Measurements from ENCODE around the gene FTL. TPM values are rescaled to one million over a fixed set of nuclear protein-coding genes. Genes with fewer than 3 reads are reported as not detected.
A peak's percentile ranks its signal among the peaks of the same experiment; 100 is the strongest.

FTL gene
- polyA plus RNA-seq, 2 donors: 645 to 931 TPM

DNA sequence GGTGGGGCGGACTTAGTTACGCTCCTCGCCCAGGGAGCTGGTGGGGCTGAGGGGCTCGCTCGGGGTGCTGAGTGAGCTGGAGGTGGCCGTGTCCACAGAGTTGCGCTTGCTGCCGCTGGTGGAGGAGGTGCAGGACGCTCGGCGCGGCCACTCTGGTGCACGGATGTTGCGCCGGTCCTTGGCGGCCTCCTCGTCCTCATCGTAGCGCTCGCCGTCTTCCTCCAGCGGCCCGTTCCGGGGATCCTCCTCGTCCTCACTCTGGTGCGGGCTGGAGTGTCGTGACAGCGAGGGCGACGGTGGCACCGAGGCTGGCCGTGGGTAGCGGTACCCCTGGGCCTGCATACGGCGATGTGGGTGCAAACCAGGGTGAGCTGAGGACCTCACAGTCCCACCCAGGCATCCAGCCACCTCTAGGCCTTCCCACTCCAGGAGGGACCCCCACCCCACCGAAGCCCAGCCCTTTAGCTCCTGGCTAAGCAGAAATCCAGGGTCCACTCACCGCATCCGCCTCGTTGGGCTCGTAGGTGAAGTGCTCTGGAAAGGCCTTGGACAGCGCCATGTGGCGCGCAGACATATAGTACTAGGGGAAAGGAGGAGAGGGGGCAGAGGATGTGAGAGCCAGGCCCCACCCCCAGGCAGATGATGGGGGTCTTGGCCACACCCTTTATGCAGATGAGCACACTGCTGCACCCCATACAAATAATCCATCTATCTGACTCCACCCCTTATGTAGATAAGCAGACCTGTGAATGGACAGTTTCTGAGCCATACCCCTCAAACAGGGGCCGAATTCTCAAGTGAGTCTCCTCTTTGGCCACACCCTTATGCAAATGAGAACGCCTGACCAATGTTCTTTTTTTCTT is 4.4 kb downstream of the FTL start:
- Histone ChIP-seq H3K4me1 (ENCODE audit: control insufficient read depth in 2 of 2, insufficient read depth in 2 of 2, low read length in 1 of 2) (peaks cover 0 to 9% of the 10 kb centered on the region in 2 donors), H3K27me3 (ENCODE audit: control insufficient read depth in 1 of 2, insufficient read depth in 2 of 2, low read length in 2 of 2) (no peaks in the 10 kb centered on the region), H3K4me3 (ENCODE audit: low read depth in 1 of 2, low read length in 2 of 2) (no peak overlapping the region), H3K9me3 (ENCODE audit: control insufficient read depth in 2 of 2, insufficient read depth in 1 of 2, low read depth in 1 of 2, low read length in 1 of 2) (peaks cover 0 to 1% of the 10 kb centered on the region in 2 donors), H3K27ac (ENCODE audit: low read depth in 2 of 2, low read length in 1 of 2) (no peak overlapping the region), H3K36me3 (ENCODE audit: control insufficient read depth in 2 of 2, insufficient read depth in 2 of 2, low read length in 1 of 2) (peaks cover 12 to 34% of the 10 kb centered on the region in 2 donors)
- WGBS, 2 donors: 93 to 95% methylated on average over 42 to 45 of the region's 45 CpGs

DNA sequence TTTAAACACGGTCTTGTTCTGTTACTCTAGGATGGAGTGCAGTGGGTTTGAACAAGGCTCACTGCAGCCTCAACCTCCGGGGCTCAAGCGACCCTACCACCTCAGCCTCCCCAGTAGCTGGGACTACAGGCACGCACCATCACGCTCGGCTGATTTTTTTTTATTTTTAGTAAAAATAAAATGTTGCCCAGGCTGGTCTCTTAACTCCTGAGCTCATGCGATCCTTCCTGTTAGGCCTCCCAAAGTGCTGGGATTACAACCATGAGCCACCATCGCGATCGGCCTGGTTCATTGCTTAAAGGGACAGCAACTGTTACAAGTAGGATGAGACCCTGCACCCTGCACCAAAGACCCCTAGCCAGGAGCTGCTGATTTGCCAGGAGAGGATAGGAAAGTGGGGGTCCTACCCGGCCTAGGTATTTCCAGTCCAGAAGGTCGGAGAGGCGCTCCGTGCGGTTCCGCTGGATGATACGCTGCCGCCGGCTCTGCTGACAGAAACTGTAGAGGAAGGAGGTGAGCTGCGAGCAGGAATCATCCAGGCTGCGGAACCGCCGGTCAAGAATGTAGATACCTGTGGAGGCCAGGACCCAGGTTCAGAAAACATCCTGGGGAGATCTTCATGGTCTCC is 5.1 kb downstream of the FTL start:
- peaks cover 0 to 6% of the 10 kb centered on the region in 2 donors for H3K4me1 ChIP-seq (ENCODE audit: control insufficient read depth in 2 of 2, insufficient read depth in 2 of 2, low read length in 1 of 2)
- H3K27ac ChIP-seq (ENCODE audit: low read depth in 2 of 2, low read length in 1 of 2): no peak overlapping the region
- H3K27me3 ChIP-seq (ENCODE audit: control insufficient read depth in 1 of 2, insufficient read depth in 2 of 2, low read length in 2 of 2): no peaks in the 10 kb centered on the region
- 89 to 91% methylated on average over 23 of the region's 23 CpGs for WGBS, 2 donors
- no peak overlapping the region for H3K4me3 ChIP-seq (ENCODE audit: low read depth in 1 of 2, low read length in 2 of 2)
- peaks cover 12 to 35% of the 10 kb centered on the region in 2 donors for H3K36me3 ChIP-seq (ENCODE audit: control insufficient read depth in 2 of 2, insufficient read depth in 2 of 2, low read length in 1 of 2)
- H3K9me3 ChIP-seq (ENCODE audit: control insufficient read depth in 2 of 2, insufficient read depth in 1 of 2, low read depth in 1 of 2, low read length in 1 of 2): peaks cover 0 to 1% of the 10 kb centered on the region in 2 donors

DNA sequence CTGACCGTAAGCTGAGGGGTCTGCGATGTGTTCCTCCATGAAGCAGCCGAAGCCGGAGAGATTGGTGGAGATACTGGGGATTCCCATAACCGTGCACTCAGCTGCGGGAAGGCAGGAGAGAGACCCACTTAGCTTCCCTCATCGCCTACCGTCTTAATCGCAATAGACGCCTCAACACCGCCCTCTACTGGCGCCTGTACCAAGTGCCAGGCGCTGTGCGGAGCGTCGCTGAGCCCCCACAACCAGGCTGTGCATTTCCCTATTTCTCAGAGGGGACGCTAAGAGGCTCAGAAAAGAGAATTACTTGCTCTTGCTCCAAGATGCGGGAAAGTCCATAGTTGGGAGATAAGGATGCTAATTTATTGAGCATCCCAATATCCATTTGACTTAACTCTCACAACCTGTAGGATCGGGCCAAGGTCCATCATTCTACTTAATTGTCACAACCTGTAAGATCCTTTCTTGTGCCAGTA is 5.8 kb downstream of the FTL start:
- 24 to 25% methylated on average over 19 of the region's 19 CpGs for WGBS, 2 donors
- peaks cover 12 to 35% of the 10 kb centered on the region in 2 donors for H3K36me3 ChIP-seq (ENCODE audit: control insufficient read depth in 2 of 2, insufficient read depth in 2 of 2, low read length in 1 of 2)
- peaks cover 0 to 5% of the 10 kb centered on the region in 2 donors for H3K4me1 ChIP-seq (ENCODE audit: control insufficient read depth in 2 of 2, insufficient read depth in 2 of 2, low read length in 1 of 2)

DNA sequence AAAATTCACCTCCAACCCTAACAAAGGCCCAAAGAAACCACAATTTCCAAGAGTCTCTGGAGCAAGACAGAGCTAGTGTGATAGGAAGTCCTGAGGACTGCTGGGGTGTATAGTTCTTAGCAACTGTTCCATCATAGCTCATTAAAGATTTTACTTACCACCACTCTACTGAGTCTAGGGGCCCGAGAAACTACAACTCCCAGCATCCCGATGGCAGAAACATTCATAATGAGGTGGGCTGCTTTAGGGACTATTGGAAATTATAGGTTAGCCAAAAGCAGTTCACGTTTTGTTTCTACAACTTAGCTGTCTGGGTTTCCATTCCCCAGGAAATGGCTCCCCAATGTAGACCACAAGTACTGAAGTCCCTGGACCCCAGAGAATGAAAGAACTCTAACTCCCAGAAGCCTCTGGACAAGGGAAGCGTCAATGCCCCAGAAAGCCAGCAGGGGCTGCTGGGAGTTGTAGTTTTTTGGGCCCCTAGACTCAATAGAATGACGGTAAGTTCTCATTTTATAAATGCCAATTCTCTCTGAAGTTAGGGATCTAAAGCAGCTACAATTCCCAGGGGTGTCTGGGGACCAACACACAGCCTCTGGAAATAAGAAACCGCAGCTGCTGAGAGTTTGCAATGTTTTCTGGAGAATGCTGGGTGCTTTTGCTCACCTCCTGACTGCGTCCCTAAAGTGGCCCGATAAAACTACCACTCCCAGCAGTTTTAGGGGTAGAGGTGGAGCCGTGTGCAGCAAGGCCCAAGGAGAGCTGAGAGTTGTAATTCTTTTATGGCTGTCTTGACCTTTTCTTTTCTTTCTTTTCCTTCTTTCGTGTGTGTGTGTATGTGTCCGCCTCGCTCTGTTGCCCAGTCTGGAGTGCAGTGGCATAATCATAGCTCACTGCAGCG is 11.1 kb downstream of the FTL start:
- WGBS, 2 donors: 88 to 90% methylated on average over 13 of the region's 13 CpGs
- no peaks in the 10 kb centered on the region for H3K9me3 ChIP-seq (ENCODE audit: control insufficient read depth in 2 of 2, insufficient read depth in 1 of 2, low read depth in 1 of 2, low read length in 1 of 2)
- no peaks in the 10 kb centered on the region for H3K4me1 ChIP-seq (ENCODE audit: control insufficient read depth in 2 of 2, insufficient read depth in 2 of 2, low read length in 1 of 2)
- no peak overlapping the region for H3K27ac ChIP-seq (ENCODE audit: low read depth in 2 of 2, low read length in 1 of 2)
- H3K4me3 ChIP-seq (ENCODE audit: low read depth in 1 of 2, low read length in 2 of 2): no peak overlapping the region
- peaks cover 12 to 15% of the 10 kb centered on the region in 2 donors for H3K36me3 ChIP-seq (ENCODE audit: control insufficient read depth in 2 of 2, insufficient read depth in 2 of 2, low read length in 1 of 2)
- no peaks in the 10 kb centered on the region for H3K27me3 ChIP-seq (ENCODE audit: control insufficient read depth in 1 of 2, insufficient read depth in 2 of 2, low read length in 2 of 2)

More for the DNA sequence above, 5.8 kb downstream of the FTL start:
- H3K9me3 ChIP-seq (ENCODE audit: control insufficient read depth in 2 of 2, insufficient read depth in 1 of 2, low read depth in 1 of 2, low read length in 1 of 2): peaks cover 0 to 1% of the 10 kb centered on the region in 2 donors
- no peaks in the 10 kb centered on the region for H3K27me3 ChIP-seq (ENCODE audit: control insufficient read depth in 1 of 2, insufficient read depth in 2 of 2, low read length in 2 of 2)
- no peak overlapping the region for H3K4me3 ChIP-seq (ENCODE audit: low read depth in 1 of 2, low read length in 2 of 2)
- peak overlapping the region in 1 of 2 donors; percentile 40 for H3K27ac ChIP-seq (ENCODE audit: low read depth in 2 of 2, low read length in 1 of 2)

DNA sequence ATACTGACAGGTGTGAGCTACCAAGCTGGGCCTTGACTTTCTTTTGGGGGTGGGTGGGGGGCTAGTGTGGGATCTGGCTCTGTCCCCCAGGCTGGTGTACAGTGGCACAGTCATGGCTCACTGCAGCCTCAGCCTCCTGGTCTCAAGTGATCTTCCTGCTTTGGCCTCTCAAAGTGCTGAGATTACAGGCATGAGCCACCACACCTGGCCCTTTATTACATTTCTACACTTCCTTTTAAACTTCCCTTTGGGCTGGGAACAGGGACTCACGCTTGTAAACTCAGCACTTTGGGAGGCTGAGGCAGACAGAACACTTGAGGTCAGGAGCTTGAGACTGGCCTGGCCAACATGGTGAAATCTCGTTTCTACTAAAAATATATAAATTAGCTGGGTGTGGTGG is 12.0 kb downstream of the FTL start:
- no peak overlapping the region for H3K4me3 ChIP-seq (ENCODE audit: low read depth in 1 of 2, low read length in 2 of 2)
- peaks cover 15 to 19% of the 10 kb centered on the region in 2 donors for H3K36me3 ChIP-seq (ENCODE audit: control insufficient read depth in 2 of 2, insufficient read depth in 2 of 2, low read length in 1 of 2)
- 64 to 87% methylated on average over 2 of the region's 2 CpGs for WGBS, 2 donors
- H3K9me3 ChIP-seq (ENCODE audit: control insufficient read depth in 2 of 2, insufficient read depth in 1 of 2, low read depth in 1 of 2, low read length in 1 of 2): no peaks in the 10 kb centered on the region
- H3K27me3 ChIP-seq (ENCODE audit: control insufficient read depth in 1 of 2, insufficient read depth in 2 of 2, low read length in 2 of 2): no peaks in the 10 kb centered on the region
- no peak overlapping the region for H3K27ac ChIP-seq (ENCODE audit: low read depth in 2 of 2, low read length in 1 of 2)
- H3K4me1 ChIP-seq (ENCODE audit: control insufficient read depth in 2 of 2, insufficient read depth in 2 of 2, low read length in 1 of 2): no peaks in the 10 kb centered on the region

DNA sequence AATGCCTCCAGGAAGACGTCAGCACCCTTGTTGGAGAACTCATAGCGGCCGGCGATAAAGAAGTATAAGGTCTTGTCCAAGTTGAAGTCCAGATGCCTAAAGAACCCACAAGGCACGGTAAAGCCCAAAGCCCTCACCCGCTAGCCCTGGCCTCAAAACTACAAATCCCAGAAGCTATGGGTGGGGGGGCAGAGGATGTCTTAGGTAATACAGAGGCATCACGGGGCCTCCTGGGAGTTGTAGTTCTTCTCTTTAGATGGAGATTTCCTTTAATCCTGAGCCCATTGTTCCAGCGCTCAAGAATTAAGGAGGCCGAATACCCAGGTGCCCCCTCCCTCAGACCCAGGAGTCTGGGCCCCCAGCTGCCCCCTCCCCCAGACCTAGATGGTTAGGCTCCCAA is 17.2 kb downstream of the FTL start:
- WGBS, 2 donors: 92 to 98% methylated on average over 9 of the region's 9 CpGs
- H3K4me3 ChIP-seq (ENCODE audit: low read depth in 1 of 2, low read length in 2 of 2): no peak overlapping the region
- peaks cover 8 to 33% of the 10 kb centered on the region in 2 donors for H3K36me3 ChIP-seq (ENCODE audit: control insufficient read depth in 2 of 2, insufficient read depth in 2 of 2, low read length in 1 of 2)
- no peaks in the 10 kb centered on the region for H3K27me3 ChIP-seq (ENCODE audit: control insufficient read depth in 1 of 2, insufficient read depth in 2 of 2, low read length in 2 of 2)
- H3K9me3 ChIP-seq (ENCODE audit: control insufficient read depth in 2 of 2, insufficient read depth in 1 of 2, low read depth in 1 of 2, low read length in 1 of 2): no peaks in the 10 kb centered on the region
- no peaks in the 10 kb centered on the region for H3K4me1 ChIP-seq (ENCODE audit: control insufficient read depth in 2 of 2, insufficient read depth in 2 of 2, low read length in 1 of 2)
- H3K27ac ChIP-seq (ENCODE audit: low read depth in 2 of 2, low read length in 1 of 2): no peak overlapping the region

DNA sequence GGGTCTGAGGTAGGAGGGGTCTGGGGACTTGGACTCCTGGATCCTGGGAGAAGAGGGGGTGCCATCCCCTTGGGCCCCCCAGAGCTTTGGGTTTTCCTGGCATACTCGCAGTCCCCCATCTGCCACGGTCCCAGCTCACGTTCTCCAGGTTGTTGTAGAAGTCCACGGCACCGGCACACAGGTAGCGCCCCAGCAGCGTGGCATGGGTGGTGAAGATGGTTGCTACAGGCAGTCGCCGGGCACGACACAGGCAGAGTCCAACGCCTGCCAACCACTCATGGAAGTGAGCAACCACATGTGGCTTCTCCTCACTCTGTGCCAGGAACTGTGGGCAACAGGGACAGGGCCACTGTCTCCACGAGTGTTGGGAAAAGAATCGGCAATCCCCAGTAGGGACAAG is 20.6 kb downstream of the FTL start:
- H3K27me3 ChIP-seq (ENCODE audit: control insufficient read depth in 1 of 2, insufficient read depth in 2 of 2, low read length in 2 of 2): no peaks in the 10 kb centered on the region
- no peaks in the 10 kb centered on the region for H3K9me3 ChIP-seq (ENCODE audit: control insufficient read depth in 2 of 2, insufficient read depth in 1 of 2, low read depth in 1 of 2, low read length in 1 of 2)
- H3K4me1 ChIP-seq (ENCODE audit: control insufficient read depth in 2 of 2, insufficient read depth in 2 of 2, low read length in 1 of 2): no peaks in the 10 kb centered on the region
- H3K4me3 ChIP-seq (ENCODE audit: low read depth in 1 of 2, low read length in 2 of 2): no peak overlapping the region
- H3K27ac ChIP-seq (ENCODE audit: low read depth in 2 of 2, low read length in 1 of 2): no peak overlapping the region
- WGBS, 2 donors: 95 to 97% methylated on average over 13 of the region's 13 CpGs
- peaks cover 0 to 43% of the 10 kb centered on the region in 2 donors for H3K36me3 ChIP-seq (ENCODE audit: control insufficient read depth in 2 of 2, insufficient read depth in 2 of 2, low read length in 1 of 2)

DNA sequence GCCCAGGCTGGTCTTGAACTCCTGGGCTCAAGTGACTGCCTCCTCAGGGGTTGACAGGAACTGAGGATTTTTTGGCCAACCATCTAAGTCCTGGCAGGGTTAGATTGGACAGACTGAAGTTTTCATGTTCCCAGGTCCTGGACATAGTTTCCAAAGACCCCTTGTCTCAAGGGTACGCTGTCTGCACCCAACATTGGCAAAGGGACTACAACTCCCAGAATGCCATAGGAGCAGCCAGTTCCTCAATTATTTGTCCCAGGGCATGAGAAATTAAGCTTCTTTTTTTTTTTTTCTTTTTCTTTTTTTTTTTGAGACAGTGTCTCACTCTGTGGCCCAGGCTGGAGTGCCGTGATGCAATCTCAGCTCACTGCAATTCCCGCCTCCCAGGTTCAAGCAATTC is 21.1 kb downstream of the FTL start:
- Histone ChIP-seq H3K27ac (ENCODE audit: low read depth in 2 of 2, low read length in 1 of 2) (no peak overlapping the region), H3K4me1 (ENCODE audit: control insufficient read depth in 2 of 2, insufficient read depth in 2 of 2, low read length in 1 of 2) (peaks cover 3 to 4% of the 10 kb centered on the region in 2 donors), H3K27me3 (ENCODE audit: control insufficient read depth in 1 of 2, insufficient read depth in 2 of 2, low read length in 2 of 2) (no peaks in the 10 kb centered on the region), H3K4me3 (ENCODE audit: low read depth in 1 of 2, low read length in 2 of 2) (no peak overlapping the region), H3K9me3 (ENCODE audit: control insufficient read depth in 2 of 2, insufficient read depth in 1 of 2, low read depth in 1 of 2, low read length in 1 of 2) (no peaks in the 10 kb centered on the region), H3K36me3 (ENCODE audit: control insufficient read depth in 2 of 2, insufficient read depth in 2 of 2, low read length in 1 of 2) (peaks cover 0 to 47% of the 10 kb centered on the region in 2 donors)
- whole genome bisulfite sequencing, 2 donors: 90 to 93% methylated on average over 3 of the region's 3 CpGs

DNA sequence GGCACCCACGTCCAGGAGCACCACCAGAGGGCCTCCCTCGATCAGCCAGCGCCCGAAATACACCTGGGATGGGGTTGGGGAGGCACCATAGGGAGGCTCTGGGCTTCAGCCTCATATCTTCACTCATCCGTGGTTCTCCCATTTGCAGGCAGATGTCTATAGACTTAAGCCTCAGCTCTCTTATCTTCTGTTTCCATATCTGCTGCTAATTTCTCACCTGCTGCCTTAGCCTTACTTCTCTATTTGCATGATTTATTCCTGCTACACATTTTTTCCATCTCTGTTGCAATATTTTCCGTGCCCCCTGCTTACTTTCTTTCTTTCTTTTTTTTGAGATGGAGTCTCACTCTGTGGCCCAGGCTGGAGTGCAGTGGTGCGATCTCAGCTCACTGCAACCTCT is 22.2 kb downstream of the FTL start:
- Histone ChIP-seq H3K4me3 (ENCODE audit: low read depth in 1 of 2, low read length in 2 of 2) (no peak overlapping the region), H3K4me1 (ENCODE audit: control insufficient read depth in 2 of 2, insufficient read depth in 2 of 2, low read length in 1 of 2) (peaks cover 11 to 14% of the 10 kb centered on the region in 2 donors), H3K27me3 (ENCODE audit: control insufficient read depth in 1 of 2, insufficient read depth in 2 of 2, low read length in 2 of 2) (no peaks in the 10 kb centered on the region), H3K27ac (ENCODE audit: low read depth in 2 of 2, low read length in 1 of 2) (no peak overlapping the region), H3K9me3 (ENCODE audit: control insufficient read depth in 2 of 2, insufficient read depth in 1 of 2, low read depth in 1 of 2, low read length in 1 of 2) (no peaks in the 10 kb centered on the region), H3K36me3 (ENCODE audit: control insufficient read depth in 2 of 2, insufficient read depth in 2 of 2, low read length in 1 of 2) (peaks cover 0 to 38% of the 10 kb centered on the region in 2 donors)
- 84 to 88% methylated on average over 7 of the region's 7 CpGs for WGBS, 2 donors

Data from esophagus (tissue), 2 donors.